ENCODE measurements around the gene RBM42.

- TF ChIP-seq CTCF (IDR thresholded peaks at IDR 0.05) (no peak), POLR2A (IDR thresholded peaks at IDR 0.05) (no peak)
These were observed 15.3 kb upstream of the RBM42 start for GRCh38 chr19:35613574-35613973.

Data from body of pancreas (tissue), 4 donors.